Duodenal mucosa (tissue), 2 donors: ENCODE results near the gene ATP6V0D1.

Experiments used
- H3K27ac ChIP-seq: one replicate; pipeline ENCODE4 v1.7.0; 2013; ENCODE audit warnings: low read depth, low read length
- H3K27me3 ChIP-seq, 2 donors: one replicate each; pipeline ENCODE4 v1.7.0; 2013; ENCODE audit warnings: low read length in 2 of 2, control low read depth in 1 of 2; ENCODE audit not compliant: insufficient read depth in 2 of 2, control insufficient read depth in 1 of 2
- H3K36me3 ChIP-seq, 2 donors: one replicate each; pipeline ENCODE4 v1.7.0; 2013; ENCODE audit warnings: low read length in 2 of 2, control low read depth in 1 of 2; ENCODE audit not compliant: insufficient read depth in 2 of 2, control insufficient read depth in 1 of 2
- H3K4me1 ChIP-seq, 2 donors: one replicate each; pipeline ENCODE4 v1.7.0; 2013; ENCODE audit warnings: low read length in 2 of 2, control low read depth in 1 of 2; ENCODE audit not compliant: insufficient read depth in 2 of 2, control insufficient read depth in 1 of 2
- H3K4me3 ChIP-seq, 2 donors: one replicate each; pipeline ENCODE4 v1.7.0; 2013; ENCODE audit warnings: low read length in 2 of 2, low read depth in 1 of 2
- H3K9ac ChIP-seq, 2 donors: one replicate each; pipeline ENCODE4 v1.7.0; 2013; ENCODE audit warnings: low read length in 2 of 2, low read depth in 1 of 2
- H3K9me3 ChIP-seq, 2 donors: one replicate each; pipeline ENCODE4 v1.7.0; 2013; ENCODE audit warnings: low read length in 2 of 2, control low read depth in 1 of 2; ENCODE audit not compliant: control insufficient read depth in 1 of 2

Gene ATP6V0D1

GRCh38 chr16:67400901-67401300, 80.1 kb downstream of the ATP6V0D1 start:
- Histone ChIP-seq H3K9me3 (no peaks in the 10 kb centered on the region), H3K36me3 (no peaks in the 10 kb centered on the region), H3K9ac (no peak overlapping the region), H3K27me3 (no peaks in the 10 kb centered on the region), H3K4me3 (no peak overlapping the region), H3K27ac (no peak overlapping the region), H3K4me1 (peaks cover 27 to 28% of the 10 kb centered on the region in 2 donors)

- Histone ChIP-seq H3K27me3 (no peaks in the 10 kb centered on the region), H3K27ac (no peak overlapping the region), H3K9ac (no peak overlapping the region)
These were observed 80.9 kb downstream of the ATP6V0D1 start for GRCh38 chr16:67399749-67400704.

GRCh38 chr16:67399218-67399733, 81.7 kb downstream of the ATP6V0D1 start:
- Histone ChIP-seq H3K27me3 (no peaks in the 10 kb centered on the region), H3K36me3 (no peaks in the 10 kb centered on the region), H3K9me3 (no peaks in the 10 kb centered on the region), H3K4me3 (no peak overlapping the region), H3K27ac (no peak overlapping the region), H3K9ac (no peak overlapping the region), H3K4me1 (peaks cover 28 to 34% of the 10 kb centered on the region in 2 donors)

More at GRCh38 chr16:67399749-67400704, 80.9 kb downstream of the ATP6V0D1 start:
- no peaks in the 10 kb centered on the region for H3K9me3 ChIP-seq
- no peaks in the 10 kb centered on the region for H3K36me3 ChIP-seq
- no peak overlapping the region for H3K4me3 ChIP-seq
- peaks cover 32 to 35% of the 10 kb centered on the region in 2 donors for H3K4me1 ChIP-seq

GRCh38 chr16:67398546-67399217, 82.3 kb downstream of the ATP6V0D1 start:
- H3K4me1 ChIP-seq: peaks cover 31 to 36% of the 10 kb centered on the region in 2 donors
- no peak overlapping the region for H3K27ac ChIP-seq
- H3K9ac ChIP-seq: no peak overlapping the region
- H3K27me3 ChIP-seq: peaks cover 0 to 3% of the 10 kb centered on the region in 2 donors
- H3K9me3 ChIP-seq: no peaks in the 10 kb centered on the region
- no peak overlapping the region for H3K4me3 ChIP-seq
- H3K36me3 ChIP-seq: no peaks in the 10 kb centered on the region

- no peaks in the 10 kb centered on the region for H3K9me3 ChIP-seq
- no peak overlapping the region for H3K27ac ChIP-seq
- H3K4me3 ChIP-seq: no peak overlapping the region
- no peaks in the 10 kb centered on the region for H3K36me3 ChIP-seq
- H3K9ac ChIP-seq: no peak overlapping the region
- H3K4me1 ChIP-seq: peaks cover 32 to 39% of the 10 kb centered on the region in 2 donors
- H3K27me3 ChIP-seq: peaks cover 0 to 3% of the 10 kb centered on the region in 2 donors
These were observed 83.0 kb downstream of the ATP6V0D1 start for GRCh38 chr16:67397812-67398545.

- H3K4me1 ChIP-seq: peaks cover 32 to 47% of the 10 kb centered on the region in 2 donors
- peaks cover 0 to 3% of the 10 kb centered on the region in 2 donors for H3K27me3 ChIP-seq
- H3K9ac ChIP-seq: peak overlapping the region in 1 of 2 donors; percentile 38
These were observed 83.7 kb downstream of the ATP6V0D1 start for GRCh38 chr16:67397036-67397801.

GRCh38 chr16:67396159-67397035, 84.6 kb downstream of the ATP6V0D1 start:
- Histone ChIP-seq H3K9ac (peak overlapping the region; percentile 21 to 54), H3K9me3 (no peaks in the 10 kb centered on the region), H3K4me1 (peaks cover 32 to 55% of the 10 kb centered on the region in 2 donors), H3K27me3 (peaks cover 0 to 3% of the 10 kb centered on the region in 2 donors), H3K4me3 (no peak overlapping the region), H3K27ac (peak overlapping the region; percentile 58), H3K36me3 (no peaks in the 10 kb centered on the region)

More at GRCh38 chr16:67397036-67397801, 83.7 kb downstream of the ATP6V0D1 start:
- H3K4me3 ChIP-seq: no peak overlapping the region
- no peaks in the 10 kb centered on the region for H3K9me3 ChIP-seq
- H3K36me3 ChIP-seq: no peaks in the 10 kb centered on the region
- H3K27ac ChIP-seq: peak overlapping the region; percentile 58

- Histone ChIP-seq H3K9ac (peak overlapping the region; percentile 21 to 54), H3K4me3 (no peak overlapping the region), H3K9me3 (no peaks in the 10 kb centered on the region), H3K27ac (peak overlapping the region; percentile 43), H3K36me3 (no peaks in the 10 kb centered on the region), H3K4me1 (peaks cover 32 to 61% of the 10 kb centered on the region in 2 donors), H3K27me3 (peaks cover 0 to 3% of the 10 kb centered on the region in 2 donors)
These were observed 85.3 kb downstream of the ATP6V0D1 start for GRCh38 chr16:67395458-67396158.
